Nephron (organoid): ENCODE results near the gene COPZ2.
A peak's percentile ranks its signal among the peaks of the same experiment; 100 is the strongest.
"Not testable (repeated sequence)": the region's sequence is repeated elsewhere in the genome, so short reads cannot be mapped to it uniquely, and the experiment has no call there.

ENCODE experiments used
- H3K27ac Mint-ChIP-seq, 3 experiments: 2 replicates each; pipeline ENCODE4 v1.8.0; 2020; ENCODE audit warnings: mixed read lengths in 3 of 3, mild to moderate bottlenecking in 2 of 3, moderate library complexity in 1 of 3
- H3K27me3 Mint-ChIP-seq: 2 replicates; pipeline ENCODE4 v1.8.0; 2021; ENCODE audit warnings: low read depth, mild to moderate bottlenecking, moderate library complexity, mixed read lengths
- H3K36me3 Mint-ChIP-seq: 2 replicates; pipeline ENCODE4 v1.8.0; 2020; ENCODE audit warnings: low read depth, mixed read lengths
- H3K4me1 Mint-ChIP-seq: 2 replicates; pipeline ENCODE4 v1.8.0; 2020; ENCODE audit warnings: mixed read lengths
- H3K4me3 Mint-ChIP-seq, 3 experiments: 2 replicates each; pipeline ENCODE4 v1.8.0; 2020; ENCODE audit warnings: mild to moderate bottlenecking in 3 of 3, mixed read lengths in 3 of 3, moderate library complexity in 2 of 3
- H3K9me3 Mint-ChIP-seq: 2 replicates; pipeline ENCODE4 v1.8.0; 2020; ENCODE audit warnings: mixed read lengths
- CTCF ChIP-seq, 3 experiments: fragments of 200-600 bp; sonication (generic); IDR thresholded peaks; one replicate each; pipeline ENCODE4 v1.5.0; 2021; ENCODE audit warnings: antibody characterized with exemption in 3 of 3; ENCODE audit not compliant: unreplicated experiment in 3 of 3

Gene COPZ2

GRCh38 chr17:48071654-48072053, 34.1 kb upstream of the COPZ2 start:
- no peak for TF ChIP-seq CTCF (IDR thresholded peaks at IDR 0.05; ENCODE audit: unreplicated experiment in 3 of 3)
- no peak overlapping the region for H3K27ac Mint-ChIP-seq
- H3K4me3 Mint-ChIP-seq, result no peak overlapping the region
- H3K4me1 Mint-ChIP-seq, result peaks cover 19% of the 10 kb centered on the region
- no peaks in the 10 kb centered on the region for H3K9me3 Mint-ChIP-seq
- peaks cover 67% of the 10 kb centered on the region for H3K36me3 Mint-ChIP-seq
- H3K27me3 Mint-ChIP-seq, result no peaks in the 10 kb centered on the region

GRCh38 chr17:48070195-48070594, 32.6 kb upstream of the COPZ2 start:
- no peaks in the 10 kb centered on the region for H3K27me3 Mint-ChIP-seq
- no peak for TF ChIP-seq CTCF (IDR thresholded peaks at IDR 0.05; ENCODE audit: unreplicated experiment in 3 of 3)
- H3K4me1 Mint-ChIP-seq, result peaks cover 16% of the 10 kb centered on the region
- H3K4me3 Mint-ChIP-seq, result no peak overlapping the region
- peaks cover 68% of the 10 kb centered on the region for H3K36me3 Mint-ChIP-seq
- H3K9me3 Mint-ChIP-seq, result no peaks in the 10 kb centered on the region
- H3K27ac Mint-ChIP-seq, result peak overlapping the region in 1 of 3 experiments; percentile 28

GRCh38 chr17:48068491-48068961, 30.9 kb upstream of the COPZ2 start:
- H3K27ac Mint-ChIP-seq, result peak overlapping the region in 1 of 3 experiments; percentile 20
- H3K4me3 Mint-ChIP-seq, result no peak overlapping the region
- H3K9me3 Mint-ChIP-seq, result no peaks in the 10 kb centered on the region
- peaks cover 69% of the 10 kb centered on the region for H3K36me3 Mint-ChIP-seq
- H3K4me1 Mint-ChIP-seq, result peaks cover 18% of the 10 kb centered on the region
- TF ChIP-seq CTCF (IDR thresholded peaks at IDR 0.05; ENCODE audit: unreplicated experiment in 3 of 3), result peak; percentile 32 to 37 (median 33)
- no peaks in the 10 kb centered on the region for H3K27me3 Mint-ChIP-seq

GRCh38 chr17:48067808-48068207, 30.2 kb upstream of the COPZ2 start:
- H3K9me3 Mint-ChIP-seq, result not testable (repeated sequence)
- peaks cover 18% of the 10 kb centered on the region for H3K4me1 Mint-ChIP-seq
- H3K36me3 Mint-ChIP-seq, result peaks cover 62% of the 10 kb centered on the region

GRCh38 chr17:48067245-48067644, 29.6 kb upstream of the COPZ2 start:
- no peak overlapping the region for H3K4me3 Mint-ChIP-seq

More at GRCh38 chr17:48067808-48068207, 30.2 kb upstream of the COPZ2 start:
- H3K4me3 Mint-ChIP-seq, H3K27ac Mint-ChIP-seq, H3K27me3 Mint-ChIP-seq: not testable (repeated sequence)

GRCh38 chr17:48066656-48067055, 29.1 kb upstream of the COPZ2 start:
- H3K4me1 Mint-ChIP-seq, result peaks cover 18% of the 10 kb centered on the region
- no peak overlapping the region for H3K4me3 Mint-ChIP-seq
- no peaks in the 10 kb centered on the region for H3K27me3 Mint-ChIP-seq
- peak overlapping the region; percentile 5 to 54 (median 19) for H3K27ac Mint-ChIP-seq
- H3K36me3 Mint-ChIP-seq, result peaks cover 64% of the 10 kb centered on the region
- no peak for TF ChIP-seq CTCF (IDR thresholded peaks at IDR 0.05; ENCODE audit: unreplicated experiment in 3 of 3)
- no peaks in the 10 kb centered on the region for H3K9me3 Mint-ChIP-seq

More at GRCh38 chr17:48067245-48067644, 29.6 kb upstream of the COPZ2 start:
- no peak for TF ChIP-seq CTCF (IDR thresholded peaks at IDR 0.05; ENCODE audit: unreplicated experiment in 3 of 3)
- no peaks in the 10 kb centered on the region for H3K9me3 Mint-ChIP-seq
- peaks cover 64% of the 10 kb centered on the region for H3K36me3 Mint-ChIP-seq
- H3K4me1 Mint-ChIP-seq, result peaks cover 18% of the 10 kb centered on the region
- no peaks in the 10 kb centered on the region for H3K27me3 Mint-ChIP-seq
- no peak overlapping the region for H3K27ac Mint-ChIP-seq
